AG20443 (cell line): ENCODE results near the gene RFC2.
A peak's percentile ranks its signal among the peaks of the same experiment; 100 is the strongest.
"Not testable (repeated sequence)": the region's sequence is repeated elsewhere in the genome, so short reads cannot be mapped to it uniquely, and the experiment has no call there.

Source experiments
- DNase-seq: peaks from one replicate; pipeline ENCODE4 v3.0.0; 2012; ENCODE audit warnings: low spot score, mixed read lengths

RFC2 gene

DNA sequence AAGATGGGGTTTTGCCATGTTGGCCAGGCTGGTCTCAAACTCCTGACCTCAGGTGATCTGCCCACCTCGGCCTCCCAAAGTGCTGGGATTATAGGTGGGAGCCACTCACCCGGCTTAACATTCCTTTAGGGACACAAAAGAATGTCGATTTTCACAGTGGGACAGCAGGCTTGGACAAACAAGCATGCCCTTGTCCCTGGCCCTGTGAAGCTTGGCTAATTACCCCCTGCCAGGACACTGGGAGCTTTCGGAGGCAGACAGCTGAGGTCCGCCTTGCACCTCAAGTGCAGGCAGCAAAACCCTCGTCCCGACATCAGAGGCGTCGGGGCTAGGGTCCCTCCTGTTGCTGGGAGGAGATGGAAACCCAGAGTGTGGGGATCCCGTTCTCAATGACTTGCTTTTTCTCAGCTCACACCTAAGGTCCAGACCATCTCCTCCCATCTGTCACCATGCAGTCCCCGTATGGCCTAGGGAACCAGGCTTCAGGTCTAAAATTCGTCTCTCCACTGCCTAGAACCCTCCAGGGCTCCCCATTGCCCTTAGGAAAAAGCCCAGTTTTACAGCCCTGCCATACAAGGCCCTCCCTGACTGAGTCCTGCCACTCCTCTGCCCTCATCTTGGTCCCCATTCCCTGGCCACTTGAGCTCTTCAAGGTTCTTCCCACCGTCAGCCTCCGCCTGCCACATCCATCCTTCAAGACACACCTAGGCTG, 28.7 kb upstream of the RFC2 start:
- no peak for DNase-seq

DNA sequence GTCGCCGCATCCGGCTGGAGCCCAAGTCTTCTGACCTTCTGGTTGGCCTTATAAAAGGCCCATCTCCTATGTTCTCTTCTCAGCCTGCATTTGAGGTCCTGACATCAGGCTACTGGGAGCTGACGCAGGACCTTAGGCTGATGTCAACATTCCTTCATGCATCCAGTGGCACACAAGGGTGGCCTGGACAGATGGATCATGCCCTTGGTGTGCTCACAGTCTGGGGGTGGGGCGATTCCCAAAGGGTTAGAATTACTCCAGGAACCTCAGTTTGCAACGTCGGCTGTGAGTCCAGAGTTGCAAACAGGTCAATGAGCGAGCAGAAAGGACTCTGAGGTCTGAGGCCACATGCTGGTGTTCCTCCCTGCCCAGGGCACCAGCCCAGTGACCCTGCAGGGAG, 26.8 kb upstream of the RFC2 start:
- DNase-seq = no peak

GRCh38 chr7:74277636-74278035, 23.4 kb upstream of the RFC2 start:
- no peak for DNase-seq

DNA sequence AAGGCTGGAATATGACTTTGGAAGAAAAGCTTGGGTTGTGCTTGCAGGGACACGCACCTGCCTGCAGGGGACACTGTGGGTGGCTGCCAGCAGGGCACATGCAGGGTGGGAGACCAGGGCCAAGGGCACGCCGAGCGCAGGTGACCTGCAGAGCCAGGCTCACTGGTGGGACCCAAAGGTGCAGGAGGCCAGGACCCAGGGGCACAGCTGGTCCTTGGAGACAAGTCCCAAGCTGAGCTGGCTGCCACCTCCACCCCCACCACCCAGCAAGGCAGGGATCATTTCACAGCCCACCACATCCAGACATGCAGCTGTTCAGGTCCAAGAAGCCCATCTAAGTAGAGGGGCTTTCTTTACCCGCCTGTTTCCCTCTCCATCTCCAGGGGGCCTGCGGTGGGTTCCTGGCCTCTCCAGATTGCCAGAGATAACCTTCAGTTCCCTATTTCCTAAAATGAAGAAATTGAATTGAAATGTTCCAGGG, 21.2 kb upstream of the RFC2 start:
- DNase-seq = no peak

DNA sequence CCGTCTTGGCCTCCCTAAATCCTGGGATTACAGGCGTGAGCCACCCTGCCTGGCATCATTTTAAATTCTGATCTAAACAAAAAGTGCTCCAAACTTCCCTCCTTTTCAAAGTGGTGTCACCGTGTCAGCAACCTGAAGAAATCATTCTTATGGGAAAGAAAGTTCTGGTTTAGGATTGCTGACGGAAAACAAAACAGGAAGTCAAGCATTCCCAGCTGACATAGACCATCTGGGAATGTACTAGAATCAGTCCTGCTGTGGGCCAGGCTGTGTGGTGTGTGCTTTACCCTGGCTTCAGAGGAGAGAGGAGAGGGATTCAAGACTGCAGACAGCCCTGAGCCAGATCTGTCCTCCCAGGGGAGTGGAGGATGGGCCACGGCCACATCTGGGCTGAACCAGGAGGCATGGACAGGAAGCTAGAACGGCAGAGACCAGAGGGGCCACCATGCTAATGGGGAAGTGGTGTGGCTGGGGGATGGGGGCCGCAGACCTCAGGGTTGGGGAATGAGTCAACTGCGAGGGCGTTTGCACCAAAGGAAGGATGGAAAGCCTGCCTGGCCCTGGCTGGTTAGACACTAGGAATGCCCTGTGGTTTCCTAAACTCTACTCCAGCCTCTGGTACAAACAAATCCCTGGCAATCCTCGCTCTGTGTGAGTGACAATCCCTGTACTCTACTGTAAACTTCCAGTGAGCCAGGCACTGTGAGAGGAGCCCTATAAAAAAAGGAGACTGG, 18.3 kb upstream of the RFC2 start:
- DNase-seq = peak; percentile 92

GRCh38 chr7:74271742-74272141, 17.5 kb upstream of the RFC2 start:
- DNase-seq = no peak

DNA sequence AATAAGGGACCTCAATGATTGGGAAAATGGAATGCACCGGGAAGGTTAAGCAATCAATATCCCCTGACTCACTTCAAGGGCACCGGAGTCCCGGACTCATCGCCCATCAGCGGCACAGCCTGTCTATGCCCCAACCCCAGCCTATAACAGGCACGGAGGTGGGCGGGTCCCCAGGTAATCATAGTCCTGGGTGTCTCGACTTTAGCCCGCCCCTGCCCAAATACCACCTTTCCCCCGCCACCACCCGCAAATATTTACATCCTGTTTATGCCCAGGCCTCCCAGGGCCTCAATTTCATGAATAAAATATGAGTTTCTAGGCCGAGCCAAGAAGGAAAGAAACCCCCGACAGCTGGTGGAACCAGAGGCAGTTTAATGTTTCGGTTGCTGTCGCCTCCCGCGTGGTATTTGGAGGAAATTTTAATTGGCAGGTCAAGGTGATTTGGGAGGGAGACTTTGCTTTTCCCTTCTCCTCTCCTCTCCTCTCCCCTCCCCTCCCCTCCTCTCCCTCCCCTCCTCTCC, 15.6 kb upstream of the RFC2 start:
- DNase-seq = peak; percentile 70

DNA sequence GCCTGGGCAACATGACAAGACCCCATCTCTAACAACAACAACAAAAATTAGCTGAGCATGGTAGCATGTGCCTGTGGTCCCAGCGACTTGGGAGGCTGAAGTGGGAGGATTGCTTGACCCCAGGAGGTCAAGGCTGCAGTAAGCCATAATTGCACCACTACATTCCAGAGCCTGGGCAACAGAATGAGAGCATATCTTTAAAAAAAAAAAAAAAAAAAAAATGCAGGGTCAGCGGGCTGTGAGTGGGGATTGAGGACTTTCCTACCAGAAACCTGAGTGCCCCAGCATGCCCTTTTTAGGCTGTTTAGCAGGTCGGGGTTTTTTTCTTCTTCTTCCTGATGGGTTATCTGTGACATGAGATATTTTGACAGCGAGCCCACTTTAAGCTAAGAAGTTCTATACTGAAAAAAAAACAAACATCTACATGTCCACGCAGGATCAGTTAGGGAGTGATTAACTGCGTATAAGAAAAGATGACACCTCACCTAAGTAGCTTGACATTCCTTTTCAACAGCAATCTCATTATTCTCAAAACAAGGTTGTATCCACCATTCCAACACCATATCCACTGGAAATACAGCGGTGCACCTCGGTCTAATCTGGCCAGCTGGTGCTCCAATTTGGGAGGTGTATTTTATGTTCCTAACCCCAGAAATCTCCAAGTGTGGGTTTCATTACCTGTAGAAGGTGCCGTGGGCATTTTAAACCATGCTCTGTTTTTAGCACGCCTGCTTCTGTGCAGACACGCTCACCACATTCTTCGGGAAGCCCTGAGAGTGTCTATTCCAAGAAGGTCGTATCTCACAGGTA, 13.8 kb upstream of the RFC2 start:
- no peak for DNase-seq

DNA sequence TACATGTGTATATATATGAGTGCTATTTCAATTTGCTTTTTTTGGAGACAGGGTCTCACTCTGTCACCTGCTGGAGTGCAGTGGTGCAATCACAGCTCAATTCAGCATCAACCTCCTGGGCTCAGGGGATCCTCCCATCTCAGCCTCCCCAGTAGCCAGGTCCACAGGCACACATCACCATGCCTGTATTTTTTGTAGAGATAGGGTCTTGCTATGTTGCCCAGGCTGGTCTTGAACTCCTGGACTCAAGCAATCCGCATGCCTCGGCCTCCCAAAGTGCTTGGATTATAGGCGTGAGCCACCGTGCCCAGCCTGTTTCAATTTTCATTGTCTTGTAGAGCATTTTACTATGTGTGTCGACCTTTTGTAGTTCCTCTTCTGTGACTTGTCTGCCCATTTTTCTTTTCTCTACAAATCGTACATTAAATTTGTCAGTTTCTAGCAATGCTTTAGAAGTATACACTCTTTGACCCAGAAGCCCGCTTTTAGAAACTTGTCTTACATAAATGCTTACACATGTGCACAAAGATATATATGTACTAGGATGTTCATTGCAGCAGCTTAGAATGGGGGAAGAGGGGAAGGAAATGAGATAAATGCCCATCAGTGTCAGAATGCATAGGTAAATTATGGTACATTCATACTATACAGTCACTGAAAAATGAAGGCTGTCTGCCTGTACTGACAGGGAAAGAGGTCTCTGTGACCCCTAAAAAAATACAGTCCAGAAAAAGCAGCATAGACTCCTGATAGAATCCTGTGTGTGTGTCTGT, 12.2 kb upstream of the RFC2 start:
- DNase-seq = no peak

DNA sequence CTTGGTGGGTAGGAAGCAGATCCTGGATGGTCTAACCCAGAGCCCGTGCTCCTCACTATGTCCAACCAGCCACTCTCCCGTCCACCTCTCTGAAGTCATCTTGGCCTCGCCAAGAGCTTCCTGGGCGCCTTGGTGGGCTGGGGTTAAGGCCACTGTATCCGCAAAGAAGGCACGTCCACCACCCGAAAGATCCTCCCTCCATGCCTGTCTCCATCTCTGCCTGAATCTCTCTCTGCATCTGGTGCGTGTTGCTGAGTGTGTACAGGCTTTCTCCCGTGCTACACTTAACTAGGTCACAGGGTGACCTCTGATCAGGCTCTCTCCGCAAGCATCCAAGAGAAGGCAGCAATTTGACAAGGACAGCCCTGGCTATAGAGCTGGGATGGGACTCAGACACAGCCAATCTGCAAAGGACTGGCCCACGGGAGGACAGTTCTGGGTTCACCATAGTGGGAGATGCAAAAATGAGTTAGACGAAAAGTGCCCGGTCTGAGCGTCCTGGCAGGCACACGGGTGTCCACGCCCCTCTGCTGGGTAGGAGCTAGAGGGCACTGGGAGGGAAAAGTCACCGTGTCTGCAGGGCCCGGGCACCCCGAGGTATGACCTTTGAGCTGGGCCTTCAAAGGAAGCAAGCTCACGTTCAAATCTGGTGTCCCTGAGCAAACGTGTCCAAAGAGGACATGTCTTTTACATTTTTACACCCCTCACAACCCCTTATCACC, 9.4 kb upstream of the RFC2 start:
- DNase-seq = no peak

GRCh38 chr7:74262639-74263398, 8.6 kb upstream of the RFC2 start:
- DNase-seq = no peak

DNA sequence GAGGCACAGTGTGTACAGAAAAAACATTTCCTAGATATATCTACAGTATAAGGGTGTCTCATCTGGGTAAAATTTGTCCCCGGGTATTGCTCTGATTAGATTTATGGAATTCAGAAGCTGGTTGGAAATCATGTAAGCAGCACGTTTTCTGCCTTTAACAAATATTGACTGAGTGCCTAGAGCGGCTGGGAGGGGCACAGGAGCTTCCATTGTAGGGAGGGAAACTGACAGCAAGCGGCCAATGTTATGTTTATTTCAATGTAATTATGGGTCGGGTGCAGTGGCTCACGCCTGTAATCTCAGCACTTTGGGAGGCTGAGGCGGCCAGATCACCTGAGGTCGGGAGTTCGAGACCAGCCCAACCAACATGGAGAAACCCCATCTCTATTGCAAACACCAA, 4.4 kb upstream of the RFC2 start:
- no peak for DNase-seq

DNA sequence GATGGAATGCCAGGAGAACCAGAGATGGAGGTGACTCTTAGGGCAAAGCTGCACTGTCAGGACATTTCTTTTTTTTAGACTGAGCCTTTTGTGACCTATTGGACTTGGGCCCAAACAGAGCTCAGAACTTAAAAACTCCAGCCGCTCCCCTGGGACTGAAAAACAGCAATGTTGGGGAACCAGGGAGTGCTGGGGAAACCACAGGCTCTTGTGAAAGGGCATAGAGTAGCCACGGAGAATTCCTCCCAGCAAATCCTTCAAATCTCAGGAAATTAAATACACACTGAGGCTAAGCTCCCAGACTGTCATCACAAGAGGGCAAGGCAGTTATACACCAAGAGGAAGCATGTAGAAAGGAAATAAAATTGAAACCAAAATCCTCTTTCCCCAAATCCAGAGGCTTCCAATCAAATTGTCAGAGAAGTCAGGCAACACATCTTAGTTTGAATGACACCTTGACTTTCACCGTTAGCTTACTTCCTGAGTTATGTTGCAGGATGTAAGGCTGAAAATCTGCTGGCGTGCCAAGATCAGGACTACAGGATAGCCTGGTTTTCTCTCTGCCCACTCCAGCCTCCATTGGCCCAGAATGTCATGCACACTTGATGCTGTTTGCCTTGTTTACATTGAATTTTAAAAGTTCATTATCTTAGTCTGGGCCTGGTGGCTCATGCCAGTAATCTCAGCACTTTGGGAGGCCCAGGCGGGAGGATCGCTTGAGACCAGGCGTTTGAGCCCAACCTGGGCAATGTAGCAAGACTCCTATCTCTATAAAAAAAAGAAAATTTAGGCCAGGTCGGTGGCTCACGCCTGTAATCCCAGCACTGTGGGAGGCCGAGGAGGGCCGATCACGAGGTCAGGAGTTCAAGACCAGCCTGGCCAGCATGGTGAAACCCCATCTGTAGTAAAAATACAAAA, 2.6 kb upstream of the RFC2 start:
- DNase-seq = peak; percentile 65

DNA sequence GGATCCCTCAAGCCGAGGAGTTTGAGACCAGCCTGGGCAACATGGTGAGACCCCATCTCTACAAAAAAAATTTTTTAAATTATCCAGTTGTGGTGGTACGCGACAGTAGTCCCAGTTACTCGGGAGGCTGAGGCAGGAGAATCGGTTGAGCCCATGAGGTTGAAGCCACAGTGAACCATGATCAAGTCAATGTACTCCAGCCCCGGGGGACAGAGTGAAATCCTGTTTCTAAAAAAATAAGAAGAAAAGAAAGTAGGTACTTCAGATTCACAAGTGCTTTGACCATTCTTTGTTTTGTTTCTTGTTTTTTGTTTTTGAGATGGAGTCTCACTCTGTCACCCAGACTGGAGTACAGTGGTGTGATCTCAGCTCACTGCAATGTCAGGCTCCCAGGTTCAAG, 1.3 kb upstream of the RFC2 start:
- not testable (repeated sequence) for DNase-seq

DNA sequence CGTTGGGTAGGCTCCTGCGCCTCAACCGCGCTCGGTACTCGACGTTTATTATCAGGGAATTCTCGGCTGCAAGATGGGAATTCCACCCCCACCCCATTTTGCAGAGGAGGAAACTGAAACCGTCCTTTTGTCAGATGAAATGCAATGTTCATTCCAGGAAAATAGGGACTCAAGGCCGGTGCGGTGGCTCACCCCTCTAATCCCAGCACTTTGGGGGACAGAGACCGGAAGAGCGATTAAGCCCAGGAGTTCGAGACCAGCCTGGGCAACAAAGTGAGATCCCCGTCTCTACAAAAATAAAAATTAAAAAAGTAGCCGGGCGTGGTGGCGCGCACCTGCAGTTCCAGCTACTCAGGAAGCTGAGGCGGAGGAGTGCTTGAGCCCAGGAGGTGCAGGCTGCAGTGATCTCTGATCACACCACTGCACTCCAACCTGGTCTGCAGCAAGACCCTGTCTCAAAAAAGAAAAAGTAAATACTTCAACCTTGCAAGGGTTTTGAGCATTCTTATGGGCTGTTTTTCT, 720 bp upstream of the RFC2 start:
- no peak for DNase-seq

DNA sequence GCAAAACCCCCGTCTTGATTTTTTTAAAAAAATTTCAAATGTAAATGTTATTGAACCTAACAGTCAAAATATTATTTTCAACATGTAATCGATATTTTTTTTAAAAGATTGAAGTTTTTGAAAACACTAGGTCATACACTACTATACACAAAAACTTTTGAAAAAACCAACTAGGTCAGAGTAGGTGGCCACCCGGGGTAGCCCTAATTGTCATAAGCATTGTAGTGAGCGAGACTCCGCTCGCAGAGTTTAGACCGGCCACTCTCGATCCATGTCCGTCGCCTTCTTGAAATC, 417 bp downstream of the RFC2 start:
- DNase-seq = peak; percentile 17

- no peak for DNase-seq
Observed at GRCh38 chr7:74253331-74253730, 868 bp downstream of the RFC2 start.

DNA sequence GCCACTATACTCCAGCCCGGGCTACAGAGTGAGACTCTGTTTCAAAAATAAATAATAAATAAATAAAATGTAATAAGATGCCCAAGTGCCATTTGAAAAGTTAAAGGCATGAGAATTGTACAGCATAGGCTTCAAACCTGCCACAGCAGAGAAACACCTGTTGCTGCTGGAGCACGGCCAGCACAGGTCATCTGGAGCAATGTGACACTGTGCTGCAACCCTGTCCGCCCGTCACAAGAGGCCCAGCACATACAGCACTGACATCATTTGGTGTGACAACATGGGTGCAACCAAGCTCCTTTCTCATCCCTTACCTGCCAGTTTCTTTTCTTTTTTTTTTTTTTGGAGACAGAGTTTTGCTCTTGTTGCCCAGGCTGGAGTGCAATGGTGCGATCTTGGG, 1.3 kb downstream of the RFC2 start:
- no peak for DNase-seq

GRCh38 chr7:74249058-74249457, 5.1 kb downstream of the RFC2 start:
- not testable (repeated sequence) for DNase-seq
